ENCODE measurements around the gene FBXW5. TPM values are rescaled to one million over a fixed set of nuclear protein-coding genes. Genes with fewer than 3 reads are reported as not detected.

Gene FBXW5
- total RNA-seq, 1 experiment from 2014 or later = 88.0 TPM

- TF ChIP-seq YY1 (IDR thresholded peaks at IDR 0.05; ENCODE audit: extremely low read depth, insufficient replicate concordance, low read depth, low read length) (no peak), SP1 (IDR thresholded peaks at IDR 0.05; ENCODE audit: low read depth) (no peak), FOSL1 (IDR thresholded peaks at IDR 0.05; ENCODE audit: low read depth) (no peak), SIN3A (IDR thresholded peaks at IDR 0.05; ENCODE audit: low read depth) (no peak), ZNF274 (IDR thresholded peaks at IDR 0.05; ENCODE audit: low read depth, low read length) (no peak), MAX (IDR thresholded peaks at IDR 0.05) (no peak), RAD21 (IDR thresholded peaks at IDR 0.05; ENCODE audit: low read depth) (no peak), ZFX (IDR thresholded peaks at IDR 0.05) (no peak), ATF3 (IDR thresholded peaks at IDR 0.05) (no peak), CBX3 (IDR thresholded peaks at IDR 0.05; ENCODE audit: low read depth) (no peak), ZBTB33 (IDR thresholded peaks at IDR 0.05; ENCODE audit: extremely low read depth, insufficient replicate concordance, low read length) (no peak), POLR2A (IDR thresholded peaks at IDR 0.05; ENCODE audit: borderline replicate concordance, extremely low read depth, insufficient read depth, insufficient read length) (no peak)
Observed at GRCh38 chr9:136985853-136986252, 41.3 kb upstream of the FBXW5 start (continued).

- H3K27ac ChIP-seq (ENCODE audit: low read depth, low read length) = no peak overlapping the region
- H3K79me2 ChIP-seq (ENCODE audit: insufficient read depth, low read length) = no peaks in the 10 kb centered on the region
- no peak for TF ChIP-seq EZH2phosphoT487 (IDR thresholded peaks at IDR 0.05; ENCODE audit: borderline replicate concordance)
- TF ChIP-seq EGR1 (IDR thresholded peaks at IDR 0.05; ENCODE audit: low read depth) = no peak
- no peak for TF ChIP-seq ZNF274 (IDR thresholded peaks at IDR 0.05; ENCODE audit: low read depth, low read length)
- no peak for TF ChIP-seq FOSL1 (IDR thresholded peaks at IDR 0.05; ENCODE audit: low read depth)
- TF ChIP-seq TCF7L2 (IDR thresholded peaks at IDR 0.05; ENCODE audit: borderline replicate concordance, extremely low read depth, insufficient read depth, insufficient read length) = no peak
- TF ChIP-seq POLR2AphosphoS5 (IDR thresholded peaks at IDR 0.05; ENCODE audit: low read depth, low read length) = no peak
- no peak for TF ChIP-seq ZBTB33 (IDR thresholded peaks at IDR 0.05; ENCODE audit: extremely low read depth, insufficient replicate concordance, low read length)
- TF ChIP-seq EZH2 (IDR thresholded peaks at IDR 0.05) = no peak
- no peak for TF ChIP-seq SIN3A (IDR thresholded peaks at IDR 0.05; ENCODE audit: low read depth)
- TF ChIP-seq ATF3 (IDR thresholded peaks at IDR 0.05) = no peak
- no peaks in the 10 kb centered on the region for H3K4me1 ChIP-seq (ENCODE audit: control insufficient read depth in 1 of 2, insufficient read depth in 2 of 2, low read length in 2 of 2)
- no peak overlapping the region for H3K9ac ChIP-seq (ENCODE audit: low read length)
- H3K9me2 ChIP-seq (ENCODE audit: insufficient read depth) = no peaks in the 10 kb centered on the region
- ATAC-seq (no peak), DNase-seq (ENCODE audit: low read depth, low spot score) (no peak)
- no peaks in the 10 kb centered on the region for H3K36me3 ChIP-seq (ENCODE audit: control insufficient read depth in 1 of 2, insufficient read depth in 2 of 2, low read length in 2 of 2)
- POLR2A ChIA-PET = no interaction called here
- RAD21 ChIA-PET (ENCODE audit: low non-redundant PET in 1 of 2, low total read pairs in 2 of 2, uncharacterized antibody in 2 of 2, unreplicated experiment in 2 of 2) = no interaction called here
- no peaks in the 10 kb centered on the region for H3K27me3 ChIP-seq (ENCODE audit: insufficient read depth, low read length)
- H4K20me1 ChIP-seq (ENCODE audit: insufficient read depth) = no peaks in the 10 kb centered on the region
- no peak overlapping the region for H3K4me2 ChIP-seq (ENCODE audit: low read length)
- CTCF ChIA-PET = no interaction called here
- BruUV-seq (replicated peaks) = no TSS peak
- no peak overlapping the region for H3K4me3 ChIP-seq (replicated peaks in 1 of 2; ENCODE audit: low read depth in 1 of 2, low read length in 2 of 2)
- intact Hi-C loops (cut with micrococcal nuclease) = no loop called here
- no peaks in the 10 kb centered on the region for H3K9me3 ChIP-seq (ENCODE audit: control insufficient read depth in 1 of 2, insufficient read depth in 1 of 2, low read depth in 1 of 2, low read length in 2 of 2)
- no peak overlapping the region for H2AFZ ChIP-seq (ENCODE audit: low read depth, low read length, poor library complexity, severe bottlenecking)
Observed at GRCh38 chr9:136985027-136985602, 40.6 kb upstream of the FBXW5 start.

Measured in HCT116 (cell line).